MV-4-11 (cell line): ENCODE measurements around the gene CTNNBL1.
"Not testable (repeated sequence)": the region's sequence is repeated elsewhere in the genome, so short reads cannot be mapped to it uniquely, and the experiment has no call there.

ENCODE experiments used
- DNase-seq: peaks from one replicate; lab custom pipeline; 2025; lab: John Stamatoyannopoulos, UW

CTNNBL1 gene

GRCh38 chr20:37853823-37854375 lies 160.1 kb downstream of the CTNNBL1 start:
- DNase-seq: no peak

- DNase-seq: not testable (repeated sequence)
Measured at GRCh38 chr20:37856034-37856433, 162.2 kb downstream of the CTNNBL1 start.

GRCh38 chr20:37856932-37857660 lies 163.3 kb downstream of the CTNNBL1 start:
- no peak for DNase-seq

- no peak for DNase-seq
Measured at GRCh38 chr20:37859406-37860171, 165.8 kb downstream of the CTNNBL1 start.

- no peak for DNase-seq
Measured at GRCh38 chr20:37863289-37863688, 169.5 kb downstream of the CTNNBL1 start.

- no peak for DNase-seq
Measured at GRCh38 chr20:37864298-37864697, 170.5 kb downstream of the CTNNBL1 start.

GRCh38 chr20:37866051-37866450 lies 172.2 kb downstream of the CTNNBL1 start:
- DNase-seq: no peak

- DNase-seq: no peak
Measured at GRCh38 chr20:37867289-37868195, 173.7 kb downstream of the CTNNBL1 start.

GRCh38 chr20:37868851-37869333 lies 175.1 kb downstream of the CTNNBL1 start:
- peak; percentile 46 for DNase-seq

- DNase-seq: no peak
Measured at GRCh38 chr20:37869334-37869861, 175.6 kb downstream of the CTNNBL1 start.

- DNase-seq: no peak
Measured at GRCh38 chr20:37870294-37870693, 176.5 kb downstream of the CTNNBL1 start.

GRCh38 chr20:37871751-37872150 lies 177.9 kb downstream of the CTNNBL1 start:
- no peak for DNase-seq

GRCh38 chr20:37872161-37872560 lies 178.3 kb downstream of the CTNNBL1 start:
- DNase-seq: no peak

GRCh38 chr20:37873884-37874283 lies 180.1 kb downstream of the CTNNBL1 start:
- DNase-seq: no peak

GRCh38 chr20:37875460-37876175 lies 181.8 kb downstream of the CTNNBL1 start:
- no peak for DNase-seq

- DNase-seq: no peak
Measured at GRCh38 chr20:37876863-37877262, 183.0 kb downstream of the CTNNBL1 start.

- no peak for DNase-seq
Measured at GRCh38 chr20:37877832-37878772, 184.3 kb downstream of the CTNNBL1 start.

- no peak for DNase-seq
Measured at GRCh38 chr20:37878835-37879599, 185.2 kb downstream of the CTNNBL1 start.

- no peak for DNase-seq
Measured at GRCh38 chr20:37879843-37880242, 186.0 kb downstream of the CTNNBL1 start.
